ENCODE data around the gene ZP3. TPM values are rescaled to one million over a fixed set of nuclear protein-coding genes. Genes with fewer than 3 reads are reported as not detected.
"Not testable (repeated sequence)": the region's sequence is repeated elsewhere in the genome, so short reads cannot be mapped to it uniquely, and the experiment has no call there.

Gene ZP3
- polyA plus RNA-seq, 1 donor: 1.2 TPM

GRCh38 chr7:76405738-76406137, 19.0 kb upstream of the ZP3 start:
- no peak for DNase-seq

- DNase-seq: no peak
Measured at GRCh38 chr7:76407718-76408117, 17.0 kb upstream of the ZP3 start.

- DNase-seq: no peak
Measured at GRCh38 chr7:76408121-76408560, 16.6 kb upstream of the ZP3 start.

- no peak for DNase-seq
Measured at GRCh38 chr7:76409537-76409936, 15.2 kb upstream of the ZP3 start, which contains the start of gene SSC4D. SSC4D (minus strand) TSS chr7:76409697; CDS start chr7:76404439, 5,258 bp downstream.

GRCh38 chr7:76411626-76412025, 13.1 kb upstream of the ZP3 start:
- DNase-seq: no peak

- no peak for DNase-seq
Measured at GRCh38 chr7:76412249-76412648, 12.5 kb upstream of the ZP3 start.

GRCh38 chr7:76417654-76418310, 7.0 kb upstream of the ZP3 start:
- not testable (repeated sequence) for DNase-seq

- not testable (repeated sequence) for DNase-seq
Measured at GRCh38 chr7:76421097-76421496, 3.7 kb upstream of the ZP3 start.

- no peak for DNase-seq
Measured at GRCh38 chr7:76423666-76424412, 911 bp upstream of the ZP3 start.

- DNase-seq: no peak
Measured at GRCh38 chr7:76425156-76425555, 406 bp downstream of the ZP3 start.

GRCh38 chr7:76425558-76425957, 808 bp downstream of the ZP3 start:
- not testable (repeated sequence) for DNase-seq

- no peak for DNase-seq
Measured at GRCh38 chr7:76426246-76426645, 1.5 kb downstream of the ZP3 start.

GRCh38 chr7:76427635-76428034, 2.9 kb downstream of the ZP3 start:
- no peak for DNase-seq

- no peak for DNase-seq
Measured at GRCh38 chr7:76428149-76428823, 3.5 kb downstream of the ZP3 start.

GRCh38 chr7:76428868-76429805, 4.4 kb downstream of the ZP3 start:
- no peak for DNase-seq

GRCh38 chr7:76430211-76430610, 5.5 kb downstream of the ZP3 start:
- DNase-seq: no peak

- DNase-seq: no peak
Measured at GRCh38 chr7:76430836-76431235, 6.1 kb downstream of the ZP3 start.

- DNase-seq: peak; percentile 31
Measured at GRCh38 chr7:76437873-76438272, 13.1 kb downstream of the ZP3 start.

GRCh38 chr7:76439120-76439888, 14.6 kb downstream of the ZP3 start:
- not testable (repeated sequence) for DNase-seq

- DNase-seq: not testable (repeated sequence)
Measured at GRCh38 chr7:76440404-76440803, 15.7 kb downstream of the ZP3 start.

- not testable (repeated sequence) for DNase-seq
Measured at GRCh38 chr7:76441792-76442191, 17.0 kb downstream of the ZP3 start.
